Measurements from ENCODE around the gene GNAS-AS1.

- TF ChIP-seq CEBPB (IDR thresholded peaks at IDR 0.05) (no peak), ZBTB7A (IDR thresholded peaks at IDR 0.05; ENCODE audit: low read depth) (no peak), TAF1 (IDR thresholded peaks at IDR 0.05; ENCODE audit: low read depth) (no peak), MAX (IDR thresholded peaks at IDR 0.05) (no peak), YY1 (IDR thresholded peaks at IDR 0.05; ENCODE audit: low read depth) (no peak), NFIC (IDR thresholded peaks at IDR 0.05) (no peak), USF1 (IDR thresholded peaks at IDR 0.05) (no peak), RAD21 (IDR thresholded peaks at IDR 0.05; ENCODE audit: low read depth) (no peak), EGR1 (IDR thresholded peaks at IDR 0.05) (no peak), TCF12 (IDR thresholded peaks at IDR 0.05; ENCODE audit: low read depth) (no peak), EP300 (IDR thresholded peaks at IDR 0.05; ENCODE audit: borderline replicate concordance) (no peak), CREB1 (IDR thresholded peaks at IDR 0.05; ENCODE audit: low read depth) (no peak), FOXM1 (IDR thresholded peaks at IDR 0.05; ENCODE audit: borderline replicate concordance, low read depth) (no peak)
- TF ChIP-seq, protein P1, sequence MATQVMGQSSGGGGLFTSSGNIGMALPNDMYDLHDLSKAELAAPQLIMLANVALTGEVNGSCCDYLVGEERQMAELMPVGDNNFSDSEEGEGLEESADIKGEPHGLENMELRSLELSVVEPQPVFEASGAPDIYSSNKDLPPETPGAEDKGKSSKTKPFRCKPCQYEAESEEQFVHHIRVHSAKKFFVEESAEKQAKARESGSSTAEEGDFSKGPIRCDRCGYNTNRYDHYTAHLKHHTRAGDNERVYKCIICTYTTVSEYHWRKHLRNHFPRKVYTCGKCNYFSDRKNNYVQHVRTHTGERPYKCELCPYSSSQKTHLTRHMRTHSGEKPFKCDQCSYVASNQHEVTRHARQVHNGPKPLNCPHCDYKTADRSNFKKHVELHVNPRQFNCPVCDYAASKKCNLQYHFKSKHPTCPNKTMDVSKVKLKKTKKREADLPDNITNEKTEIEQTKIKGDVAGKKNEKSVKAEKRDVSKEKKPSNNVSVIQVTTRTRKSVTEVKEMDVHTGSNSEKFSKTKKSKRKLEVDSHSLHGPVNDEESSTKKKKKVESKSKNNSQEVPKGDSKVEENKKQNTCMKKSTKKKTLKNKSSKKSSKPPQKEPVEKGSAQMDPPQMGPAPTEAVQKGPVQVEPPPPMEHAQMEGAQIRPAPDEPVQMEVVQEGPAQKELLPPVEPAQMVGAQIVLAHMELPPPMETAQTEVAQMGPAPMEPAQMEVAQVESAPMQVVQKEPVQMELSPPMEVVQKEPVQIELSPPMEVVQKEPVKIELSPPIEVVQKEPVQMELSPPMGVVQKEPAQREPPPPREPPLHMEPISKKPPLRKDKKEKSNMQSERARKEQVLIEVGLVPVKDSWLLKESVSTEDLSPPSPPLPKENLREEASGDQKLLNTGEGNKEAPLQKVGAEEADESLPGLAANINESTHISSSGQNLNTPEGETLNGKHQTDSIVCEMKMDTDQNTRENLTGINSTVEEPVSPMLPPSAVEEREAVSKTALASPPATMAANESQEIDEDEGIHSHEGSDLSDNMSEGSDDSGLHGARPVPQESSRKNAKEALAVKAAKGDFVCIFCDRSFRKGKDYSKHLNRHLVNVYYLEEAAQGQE (IDR thresholded peaks at IDR 0.05; ENCODE audit: low read depth): no peak
Observed at GRCh38 chr20:58845706-58846105, 5.0 kb downstream of the GNAS-AS1 start.
